Liver (tissue), 9 donors: ENCODE measurements around the gene ZNF552. TPM values are rescaled to one million over a fixed set of nuclear protein-coding genes. Genes with fewer than 3 reads are reported as not detected.

Experiments
- DNase-seq: peaks from one replicate; pipeline ENCODE4 v3.0.0-alpha.2; 2017; ENCODE audit warnings: low spot score
- H3K27ac ChIP-seq, 2 donors: one replicate each; pipeline ENCODE4 v1.7.0; 2013; ENCODE audit warnings: inconsistent platforms in 2 of 2, low read length in 2 of 2, control low read depth in 1 of 2, low read depth in 1 of 2, mild to moderate bottlenecking in 1 of 2
- H3K27me3 ChIP-seq, 4 donors: one replicate each; pipeline versions ENCODE4 v1.6.1 to v1.7.0; 2013; ENCODE audit warnings: low read length in 3 of 4, inconsistent platforms in 1 of 4, mild to moderate bottlenecking in 1 of 4, moderate library complexity in 1 of 4; ENCODE audit not compliant: control insufficient read depth in 4 of 4, insufficient read depth in 4 of 4
- H3K36me3 ChIP-seq, 4 donors: one replicate each; pipeline versions ENCODE4 v1.6.1 to v1.7.0; 2013; ENCODE audit warnings: low read length in 3 of 4, mild to moderate bottlenecking in 3 of 4, low read depth in 1 of 4, moderate library complexity in 1 of 4; ENCODE audit not compliant: control insufficient read depth in 4 of 4, insufficient read depth in 3 of 4
- H3K4me1 ChIP-seq, 4 donors: one replicate each; pipeline versions ENCODE4 v1.6.1 to v1.7.0; 2013; ENCODE audit warnings: low read length in 3 of 4, mild to moderate bottlenecking in 3 of 4, moderate library complexity in 1 of 4; ENCODE audit not compliant: control insufficient read depth in 4 of 4, insufficient read depth in 4 of 4
- H3K4me3 ChIP-seq, 3 donors: one replicate each; pipeline versions ENCODE4 v1.6.1 to v1.7.0; 2013; ENCODE audit warnings: low read length in 3 of 3, control low read depth in 1 of 3, low read depth in 1 of 3, mild to moderate bottlenecking in 1 of 3
- H3K9ac ChIP-seq, 2 donors: one replicate each; pipeline ENCODE4 v1.7.0; 2013; ENCODE audit warnings: low read length in 2 of 2, mild to moderate bottlenecking in 2 of 2, moderate library complexity in 2 of 2, control low read depth in 1 of 2, low read depth in 1 of 2
- H3K9me3 ChIP-seq, 4 donors: one replicate each; pipeline versions ENCODE4 v1.6.1 to v1.7.0; 2013; ENCODE audit warnings: low read length in 3 of 4; ENCODE audit not compliant: control insufficient read depth in 4 of 4
- CTCF ChIP-seq: fragments of 150-350 bp; IDR thresholded peaks from 2 replicates; pipeline ENCODE4 v1.5.1; 2017; ENCODE audit warnings: improper control_type of control experiment, low read depth, low read length; ENCODE audit not compliant: missing input control
- EGR1 ChIP-seq, 2 donors: IDR thresholded peaks; 2 replicates each; pipeline ENCODE4 v1.6.1; 2016 to 2018; ENCODE audit warnings: antibody characterized with exemption in 2 of 2, low read depth in 2 of 2
- FOXA1 ChIP-seq: IDR thresholded peaks from 2 replicates; pipeline ENCODE4 v1.6.1; 2016; ENCODE audit warnings: antibody characterized with exemption
- FOXA2 ChIP-seq: IDR thresholded peaks from 2 replicates; pipeline ENCODE4 v1.6.1; 2016; ENCODE audit warnings: antibody characterized with exemption
- GABPA ChIP-seq, 2 donors: IDR thresholded peaks in 1 of 2; conservative IDR thresholded peaks in 1 of 2; 2 replicates each; pipeline ENCODE4 v1.6.1; 2016; ENCODE audit warnings: antibody characterized with exemption in 2 of 2, mild to moderate bottlenecking in 1 of 2, moderate library complexity in 1 of 2
- JUND ChIP-seq, 2 donors: IDR thresholded peaks; 2 replicates each; pipeline ENCODE4 v1.6.1; 2016; ENCODE audit warnings: antibody characterized with exemption in 2 of 2
- MAX ChIP-seq: IDR thresholded peaks from 2 replicates; pipeline ENCODE4 v1.6.1; 2016; ENCODE audit warnings: antibody characterized with exemption
- NR2F2 ChIP-seq: IDR thresholded peaks from 2 replicates; pipeline ENCODE4 v1.6.1; 2016; ENCODE audit warnings: antibody characterized with exemption
- REST ChIP-seq: IDR thresholded peaks from 2 replicates; pipeline ENCODE4 v1.6.1; 2016; ENCODE audit warnings: antibody characterized with exemption, mild to moderate bottlenecking
- RXRA ChIP-seq, 2 donors: IDR thresholded peaks; 2 replicates each; pipeline ENCODE4 v1.6.1; 2017 to 2018; ENCODE audit warnings: antibody characterized with exemption in 2 of 2, mild to moderate bottlenecking in 1 of 2
- SP1 ChIP-seq: IDR thresholded peaks from 2 replicates; pipeline ENCODE4 v1.6.1; 2018; ENCODE audit warnings: antibody characterized with exemption, mild to moderate bottlenecking
- TAF1 ChIP-seq: conservative IDR thresholded peaks from 2 replicates; pipeline ENCODE4 v1.6.1; 2016; ENCODE audit warnings: antibody characterized with exemption, mild to moderate bottlenecking
- WGBS: extraction: QIAGEN DNeasy Blood & Tissue Kit; methylation state at CpG from one replicate; pipeline ENCODE4 v1.1.7; 2013; 5-methylcytosine and 5-hydroxymethylcytosine counted together
- polyA plus RNA-seq, 2 donors: library from polyadenylated mRNA; stranded (reverse) in 1 of 2; unstranded in 1 of 2; fragments of 200-250 nt in 1 of 2; fragments of >200 nt in 1 of 2; fragmentation: Nextera tagmentation in 1 of 2; extraction: Ambion mirVana in 1 of 2; gene quantifications; one replicate each; pipeline versions ENCODE4 v1.2.1 to v1.2.3, GENCODE V29; 2013 to 2015
- total RNA-seq, 2 donors: library from RNA; depleted of rRNA; stranded (reverse); fragments of >200 nt; gene quantifications; one replicate each; pipeline ENCODE4 v1.2.3, GENCODE V29; 2014
- donor health status: healthy.
- donor health status: healthy.
- donor health status: healthy.
- donor health status: healthy.
- donor health status: healthy.

ZNF552 gene
- total and polyA plus RNA-seq, 4 donors, result 3.1 to 16.1 (median 5.4) TPM

GRCh38 chr19:57757941-57758340 lies 56.8 kb downstream of the ZNF552 start:
- no peak for TF ChIP-seq EGR1 (IDR thresholded peaks at IDR 0.05; ENCODE audit: low read depth in 2 of 2)
- TF ChIP-seq REST, result no peak
- TF ChIP-seq FOXA2, result no peak
- TF ChIP-seq TAF1, result no peak
- no peak for TF ChIP-seq NR2F2
- no peak for TF ChIP-seq RXRA (IDR thresholded peaks at IDR 0.05)
- TF ChIP-seq MAX, result no peak
- TF ChIP-seq CTCF, result no peak
- TF ChIP-seq FOXA1, result no peak
- no peak for TF ChIP-seq SP1
- TF ChIP-seq JUND (IDR thresholded peaks at IDR 0.05), result no peak
- no peak for TF ChIP-seq GABPA (IDR thresholded peaks at IDR 0.05 in 1 of 2, conservative IDR thresholded peaks at IDR 0.05 in 1 of 2)
- 97% methylated on average over 2 of the region's 2 CpGs for WGBS
- DNase-seq, result no peak
- Histone ChIP-seq H3K36me3 (peaks cover 13 to 86% (median 65%) of the 10 kb centered on the region in 4 donors), H3K4me1 (no peaks in the 10 kb centered on the region), H3K27me3 (no peaks in the 10 kb centered on the region), H3K27ac (no peak overlapping the region), H3K4me3 (peak overlapping the region in 2 of 3 donors; percentile 4 to 41), H3K9me3 (peaks cover 13 to 67% (median 44%) of the 10 kb centered on the region in 4 donors), H3K9ac (no peak overlapping the region)

Other genes starting within 250 kb of the ZNF552 start
- 1 to 10 TPM; 1.5 to 2.9 TPM for gene ZNF416, start 236.0 kb downstream of the ZNF552 start, total RNA-seq
- under 1 TPM; 0.97 to 0.99 TPM for gene ZNF416, start 236.0 kb downstream of the ZNF552 start, polyA plus RNA-seq
- gene ZIK1, start 230.8 kb downstream of the ZNF552 start, total RNA-seq, result 1 to 10 TPM; 1.2 to 8.6 TPM
- under 1 TPM; 0.29 to 0.60 TPM for gene ZIK1, start 230.8 kb downstream of the ZNF552 start, polyA plus RNA-seq
- gene ZNF530, start 215.0 kb downstream of the ZNF552 start, total RNA-seq, result 1 to 10 TPM; 1.4 to 7.1 TPM
- gene ZNF530, start 215.0 kb downstream of the ZNF552 start, polyA plus RNA-seq, result 1 to 10 TPM in 1 of 2 donors, under 1 TPM in 1; 0.86 to 1.4 TPM
- 10 to 100 TPM in 1 of 2 donors, 1 to 10 TPM in 1; 6.9 to 12.1 TPM for gene ZNF134, start 200.7 kb downstream of the ZNF552 start, total RNA-seq
- gene ZNF134, start 200.7 kb downstream of the ZNF552 start, polyA plus RNA-seq, result 1 to 10 TPM; 1.5 to 4.0 TPM
- 1 to 10 TPM; 4.4 to 7.0 TPM for gene ZNF211, start 181.7 kb downstream of the ZNF552 start, total RNA-seq
- 1 to 10 TPM; 2.0 to 2.3 TPM for gene ZNF211, start 181.7 kb downstream of the ZNF552 start, polyA plus RNA-seq
- gene ZSCAN4, start 146.0 kb downstream of the ZNF552 start, total RNA-seq, result not detected
- gene ZSCAN4, start 146.0 kb downstream of the ZNF552 start, polyA plus RNA-seq, result not detected
- 10 to 100 TPM in 1 of 2 donors, 1 to 10 TPM in 1; 3.1 to 10.5 TPM for gene ZNF551, start 132.9 kb downstream of the ZNF552 start, total RNA-seq
- gene ZNF551, start 132.9 kb downstream of the ZNF552 start, polyA plus RNA-seq, result 1 to 10 TPM in 1 of 2 donors, under 1 TPM in 1; 0.79 to 1.0 TPM
- gene ZNF154, start 105.7 kb downstream of the ZNF552 start, total RNA-seq, result 1 to 10 TPM; 2.2 to 4.7 TPM
- gene ZNF154, start 105.7 kb downstream of the ZNF552 start, polyA plus RNA-seq, result under 1 TPM; 0.32 to 0.36 TPM
- gene ZNF671, start 87.3 kb downstream of the ZNF552 start, total RNA-seq, result 1 to 10 TPM; 2.4 to 9.3 TPM
- 1 to 10 TPM in 1 of 2 donors, under 1 TPM in 1; 0.78 to 1.6 TPM for gene ZNF671, start 87.3 kb downstream of the ZNF552 start, polyA plus RNA-seq
- 10 to 100 TPM in 1 of 2 donors, 1 to 10 TPM in 1; 8.7 to 20.3 TPM for gene ZNF776, start 68.1 kb downstream of the ZNF552 start, total RNA-seq
- gene ZNF776, start 68.1 kb downstream of the ZNF552 start, polyA plus RNA-seq, result 1 to 10 TPM; 2.0 to 4.1 TPM
- 10 to 100 TPM; 10.4 to 11.8 TPM for gene ZNF586, start 45.2 kb downstream of the ZNF552 start, total RNA-seq
- 1 to 10 TPM; 2.3 to 3.1 TPM for gene ZNF586, start 45.2 kb downstream of the ZNF552 start, polyA plus RNA-seq
- gene ZNF587B, start 15.4 kb upstream of the ZNF552 start, total RNA-seq, result 10 to 100 TPM; 10.2 to 30.2 TPM
- gene ZNF587B, start 15.4 kb upstream of the ZNF552 start, polyA plus RNA-seq, result 1 to 10 TPM; 3.0 to 3.6 TPM
- gene ZNF587, start 34.9 kb upstream of the ZNF552 start, total RNA-seq, result 10 to 100 TPM; 15.6 to 27.8 TPM
- gene ZNF587, start 34.9 kb upstream of the ZNF552 start, polyA plus RNA-seq, result 1 to 10 TPM; 2.7 to 2.8 TPM
- gene ZNF814, start 74.1 kb upstream of the ZNF552 start, total RNA-seq, result 10 to 100 TPM in 1 of 2 donors, 1 to 10 TPM in 1; 9.1 to 13.8 TPM
- 1 to 10 TPM; 6.9 to 7.3 TPM for gene ZNF814, start 74.1 kb upstream of the ZNF552 start, polyA plus RNA-seq
- gene ZNF417, start 101.7 kb upstream of the ZNF552 start, total RNA-seq, result 10 to 100 TPM; 12.9 to 16.3 TPM
- 1 to 10 TPM; 1.2 to 1.7 TPM for gene ZNF417, start 101.7 kb upstream of the ZNF552 start, polyA plus RNA-seq
- gene ZNF418, start 120.5 kb upstream of the ZNF552 start, total RNA-seq, result 1 to 10 TPM; 2.6 to 3.1 TPM
- gene ZNF418, start 120.5 kb upstream of the ZNF552 start, polyA plus RNA-seq, result 1 to 10 TPM in 1 of 2 donors, under 1 TPM in 1; 0.51 to 1.4 TPM
- 1 to 10 TPM; 1.6 to 4.4 TPM for gene ZNF256, start 132.8 kb upstream of the ZNF552 start, total RNA-seq
- under 1 TPM; 0.53 to 0.67 TPM for gene ZNF256, start 132.8 kb upstream of the ZNF552 start, polyA plus RNA-seq
- under 1 TPM in 1 of 2 donors, not detected in 1; 0.23 TPM for gene C19orf18, start 159.6 kb upstream of the ZNF552 start, total RNA-seq
- gene C19orf18, start 159.6 kb upstream of the ZNF552 start, polyA plus RNA-seq, result under 1 TPM; 0.14 to 0.58 TPM
- gene ZNF606, start 187.9 kb upstream of the ZNF552 start, total RNA-seq, result 10 to 100 TPM in 1 of 2 donors, 1 to 10 TPM in 1; 8.7 to 12.8 TPM
- gene ZNF606, start 187.9 kb upstream of the ZNF552 start, polyA plus RNA-seq, result 1 to 10 TPM; 3.2 to 4.5 TPM
- gene ZSCAN1, start 219.1 kb upstream of the ZNF552 start, total RNA-seq, result not detected
- under 1 TPM in 1 of 2 donors, not detected in 1; 0.13 TPM for gene ZSCAN1, start 219.1 kb upstream of the ZNF552 start, polyA plus RNA-seq
- gene ZNF135, start 244.4 kb upstream of the ZNF552 start, total RNA-seq, result 1 to 10 TPM in 1 of 2 donors, under 1 TPM in 1; 0.42 to 1.5 TPM
- gene ZNF135, start 244.4 kb upstream of the ZNF552 start, polyA plus RNA-seq, result under 1 TPM; 0.31 to 0.42 TPM